ENCODE results near the gene TREM1.

- TF ChIP-seq POLR2A (IDR thresholded peaks at IDR 0.05) = no peak
- no peak for TF ChIP-seq CTCF (IDR thresholded peaks at IDR 0.05)
Observed at GRCh38 chr6:41232667-41233066, 53.8 kb downstream of the TREM1 start.
